Activated CD4-positive, alpha-beta T cell treated with anti-CD3 and anti-CD28 coated beads for 24 hours (primary cell): Measurements from ENCODE around the gene PLBD2.
"Not testable (repeated sequence)": the region's sequence is repeated elsewhere in the genome, so short reads cannot be mapped to it uniquely, and the experiment has no call there.

ENCODE experiments used
- DNase-seq, 2 donors: peaks; one replicate each; pipeline ENCODE4 v3.0.0-alpha.2; 2020; ENCODE audit warnings: low read depth in 2 of 2

The PLBD2 gene

DNA sequence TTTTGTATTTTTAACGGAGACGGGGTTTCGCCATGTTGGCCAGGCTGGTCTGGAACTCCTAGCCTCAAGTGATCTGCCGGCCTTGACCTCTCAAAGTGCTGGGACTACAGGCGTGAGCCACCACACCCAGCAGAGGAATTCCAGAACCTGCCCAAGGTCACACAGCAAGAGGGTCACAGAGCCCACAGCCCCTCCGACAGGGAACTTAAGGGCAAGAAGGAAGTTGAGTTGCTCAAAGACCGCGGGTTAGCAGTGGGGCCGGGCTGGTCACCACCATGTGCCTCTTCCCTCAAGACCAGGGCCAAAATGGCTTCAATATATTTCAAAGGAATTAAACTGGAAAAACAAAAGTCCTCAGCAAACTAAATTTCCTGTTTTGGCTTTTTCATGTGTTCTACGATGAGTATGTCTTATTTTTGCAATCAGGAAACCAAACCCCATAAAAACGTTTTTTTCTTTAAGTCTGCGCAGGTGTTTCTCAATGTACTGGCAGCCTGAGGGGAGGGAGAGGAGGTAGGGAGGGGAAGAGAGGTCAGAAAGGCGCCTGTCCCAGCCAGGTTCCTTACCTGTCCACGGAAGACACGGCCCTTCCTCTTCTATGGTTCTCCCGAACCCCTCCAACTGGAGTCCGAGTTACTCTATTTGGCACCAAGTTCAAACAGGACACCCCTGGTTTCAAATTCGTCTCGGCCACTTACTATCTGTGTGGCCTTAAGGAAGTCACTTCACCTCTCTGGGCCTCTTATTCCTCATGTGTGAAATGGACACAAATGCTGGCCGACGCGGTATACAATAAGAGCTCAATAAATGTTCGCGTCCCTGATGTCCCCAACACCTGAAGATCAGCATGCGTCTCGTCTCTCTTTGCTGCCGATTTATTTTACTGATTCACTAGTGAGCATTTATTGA, 24.3 kb upstream of the PLBD2 start:
- DNase-seq: no peak

DNA sequence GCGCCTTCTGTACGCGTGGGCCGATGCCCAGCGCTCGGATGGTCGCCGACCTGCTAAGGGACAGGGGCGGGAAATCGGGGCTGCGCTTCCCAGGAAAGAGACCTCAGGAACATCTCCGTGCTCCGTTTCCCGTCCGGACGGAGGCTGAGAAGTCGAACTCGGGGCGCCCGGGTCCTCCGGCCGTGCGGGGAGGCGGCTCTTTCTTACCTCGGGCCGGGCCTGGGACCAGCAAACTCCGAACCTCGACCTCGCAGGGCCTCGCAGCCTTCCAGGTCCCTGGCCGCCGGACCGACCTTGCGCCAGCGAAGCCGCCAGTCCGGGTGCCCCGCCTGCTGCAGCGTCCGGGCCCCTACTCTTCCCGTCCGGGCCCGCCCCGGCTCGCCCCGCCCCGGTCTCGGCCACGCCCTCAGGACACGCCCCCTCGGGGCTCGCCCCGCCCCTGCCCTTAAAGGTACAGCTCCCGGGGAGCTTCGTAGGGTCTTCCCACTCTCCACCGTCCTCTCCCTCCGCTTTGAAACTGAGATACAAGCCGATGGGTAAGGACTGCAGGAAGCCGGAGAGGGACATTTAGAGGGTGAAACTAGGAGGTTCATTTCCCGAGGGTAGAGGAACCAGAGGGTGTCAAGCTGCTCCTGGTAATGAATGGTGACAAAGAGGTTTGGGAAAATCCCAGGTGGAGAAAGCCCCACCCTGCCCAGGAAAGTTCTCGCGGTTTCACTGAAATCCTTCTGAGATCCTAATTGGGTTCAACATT, 23.4 kb upstream of the PLBD2 start, which contains the start of gene SLC8B1:
Gene SLC8B1 (minus strand): TSS at position 324 of the 754 bp plus-strand sequence. CDS start 2,231 bp downstream, outside the sequence.
- DNase-seq: peak; percentile 85 to 86

DNA sequence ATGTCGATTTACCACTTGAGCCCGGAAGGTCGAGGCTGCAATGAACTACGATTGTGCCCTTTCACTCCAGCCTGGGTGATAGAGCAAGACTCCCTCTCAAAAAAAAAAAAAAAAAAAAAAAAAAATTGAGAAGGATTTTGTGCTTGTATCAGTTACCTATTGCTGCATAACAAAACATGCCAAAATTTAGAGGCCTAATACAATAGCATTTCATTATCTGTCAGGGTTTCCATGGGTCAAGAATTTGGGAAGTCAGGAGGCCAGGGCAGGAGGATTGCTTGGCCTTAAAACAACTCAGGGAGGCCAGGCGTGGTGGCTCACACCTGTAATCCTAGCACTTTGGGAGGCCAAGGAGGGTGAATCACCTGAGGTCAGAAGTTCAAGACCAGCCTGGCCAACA, 18.8 kb upstream of the PLBD2 start:
- no peak for DNase-seq

GRCh38 chr12:113340061-113340460, 18.3 kb upstream of the PLBD2 start:
- DNase-seq: no peak

GRCh38 chr12:113341535-113341934, 16.9 kb upstream of the PLBD2 start:
- DNase-seq: no peak

DNA sequence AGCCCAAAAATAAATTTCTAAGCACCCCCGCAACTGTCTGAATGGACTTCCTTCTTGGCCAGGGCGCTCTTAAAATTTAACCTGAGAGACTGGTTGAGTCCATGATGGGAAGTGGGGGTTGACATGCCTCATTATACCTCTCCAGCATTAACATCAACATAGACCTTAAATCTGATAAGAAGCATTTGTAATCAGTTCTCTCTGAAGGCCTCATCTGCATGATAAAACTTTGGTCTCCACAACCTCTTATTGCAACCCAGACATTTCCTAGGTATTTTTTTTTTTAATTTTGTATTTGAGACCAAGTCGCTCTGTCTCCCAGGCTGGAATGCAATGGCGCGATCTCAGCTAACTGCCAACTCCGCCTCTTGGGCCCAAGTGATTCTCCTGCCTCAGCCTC, 13.1 kb upstream of the PLBD2 start:
- DNase-seq: no peak

DNA sequence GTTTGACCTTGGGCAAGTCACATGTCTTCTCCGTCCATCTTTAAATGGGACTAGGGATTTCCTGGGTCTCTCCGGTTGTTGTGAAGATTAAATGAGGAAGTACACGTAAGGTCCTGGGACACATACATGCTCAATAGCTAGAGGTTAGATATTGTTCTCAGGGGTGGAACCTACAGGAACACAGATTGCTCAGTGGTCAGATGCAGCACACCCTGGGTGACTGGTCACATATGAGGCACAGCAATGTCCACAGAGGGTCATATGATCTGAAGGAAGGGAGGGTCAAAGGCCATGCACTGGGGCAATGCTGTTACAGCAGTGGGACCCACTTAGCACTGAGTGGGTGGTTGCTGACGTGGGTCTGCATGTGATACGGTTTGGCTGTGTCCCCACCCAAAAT, 12.0 kb upstream of the PLBD2 start:
- DNase-seq: no peak

- DNase-seq: no peak
Observed at GRCh38 chr12:113347107-113347506, 11.3 kb upstream of the PLBD2 start.

- DNase-seq: no peak
Observed at GRCh38 chr12:113347892-113348291, 10.5 kb upstream of the PLBD2 start.

- no peak for DNase-seq
Observed at GRCh38 chr12:113348849-113349536, 9.4 kb upstream of the PLBD2 start.

DNA sequence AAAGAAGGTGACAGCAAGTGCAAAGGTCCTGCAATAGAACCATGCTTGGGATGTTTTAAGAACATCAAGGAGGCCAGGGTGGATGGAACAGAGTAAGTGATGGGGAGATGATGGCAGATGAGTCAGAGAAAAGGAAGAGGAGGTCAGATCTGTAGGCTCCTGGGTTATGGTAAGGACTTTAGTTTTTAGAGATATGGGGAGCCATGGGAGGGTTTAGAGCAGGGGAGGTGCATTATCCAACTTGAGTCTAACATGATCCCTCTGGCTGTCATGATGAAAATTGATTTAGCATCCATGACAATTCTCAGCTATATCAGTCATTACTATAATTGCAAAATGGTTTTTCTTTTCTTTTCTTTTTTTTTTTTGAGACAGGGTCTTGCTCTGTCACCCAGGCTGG, 7.3 kb upstream of the PLBD2 start:
- DNase-seq: no peak

GRCh38 chr12:113354192-113354591, 4.2 kb upstream of the PLBD2 start:
- DNase-seq: not testable (repeated sequence)

DNA sequence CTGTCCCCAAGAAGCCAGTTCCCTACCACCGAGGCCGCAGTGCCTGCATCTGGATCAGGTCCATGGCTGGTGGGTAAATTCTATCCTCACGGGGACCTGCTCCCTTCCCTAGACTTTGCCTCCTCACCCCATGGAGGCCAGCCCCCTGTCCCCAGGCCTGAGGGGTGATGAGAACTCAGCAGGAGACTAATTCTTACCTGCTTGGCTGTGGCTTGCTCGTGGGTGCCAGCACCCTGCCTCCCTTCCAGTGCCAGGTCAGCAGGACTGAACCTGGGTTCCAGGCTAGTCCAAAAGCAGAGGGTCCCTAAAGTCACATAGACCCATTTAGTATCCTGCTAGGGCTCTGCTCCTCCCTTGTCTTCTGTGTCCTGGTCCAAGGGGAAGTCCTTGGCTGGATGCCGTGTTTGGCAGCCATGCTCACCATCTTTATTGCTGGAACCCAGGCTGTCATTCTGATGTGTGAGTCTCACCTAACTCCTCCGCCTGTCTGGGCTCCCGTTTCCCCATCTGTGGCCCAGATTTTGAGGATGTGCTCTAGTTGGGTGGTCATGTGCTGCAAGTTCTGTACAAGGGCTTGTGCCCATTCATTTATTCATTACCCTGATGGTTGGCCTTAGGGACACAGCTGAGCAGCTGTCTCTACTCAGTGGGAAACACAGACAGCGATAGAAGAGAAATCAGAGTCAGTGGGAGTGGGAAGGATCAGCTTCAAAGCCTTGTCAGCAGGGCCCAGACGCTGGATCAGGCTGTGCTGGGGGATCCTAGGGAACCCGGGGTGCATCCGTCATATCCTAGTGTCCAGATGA, 949 bp downstream of the PLBD2 start:
- peak in 1 of 2 donors; percentile 1 for DNase-seq

GRCh38 chr12:113359939-113360748, 1.8 kb downstream of the PLBD2 start:
- DNase-seq: no peak

GRCh38 chr12:113361574-113362370, 3.4 kb downstream of the PLBD2 start:
- no peak for DNase-seq

GRCh38 chr12:113364698-113365097, 6.3 kb downstream of the PLBD2 start:
- no peak for DNase-seq

DNA sequence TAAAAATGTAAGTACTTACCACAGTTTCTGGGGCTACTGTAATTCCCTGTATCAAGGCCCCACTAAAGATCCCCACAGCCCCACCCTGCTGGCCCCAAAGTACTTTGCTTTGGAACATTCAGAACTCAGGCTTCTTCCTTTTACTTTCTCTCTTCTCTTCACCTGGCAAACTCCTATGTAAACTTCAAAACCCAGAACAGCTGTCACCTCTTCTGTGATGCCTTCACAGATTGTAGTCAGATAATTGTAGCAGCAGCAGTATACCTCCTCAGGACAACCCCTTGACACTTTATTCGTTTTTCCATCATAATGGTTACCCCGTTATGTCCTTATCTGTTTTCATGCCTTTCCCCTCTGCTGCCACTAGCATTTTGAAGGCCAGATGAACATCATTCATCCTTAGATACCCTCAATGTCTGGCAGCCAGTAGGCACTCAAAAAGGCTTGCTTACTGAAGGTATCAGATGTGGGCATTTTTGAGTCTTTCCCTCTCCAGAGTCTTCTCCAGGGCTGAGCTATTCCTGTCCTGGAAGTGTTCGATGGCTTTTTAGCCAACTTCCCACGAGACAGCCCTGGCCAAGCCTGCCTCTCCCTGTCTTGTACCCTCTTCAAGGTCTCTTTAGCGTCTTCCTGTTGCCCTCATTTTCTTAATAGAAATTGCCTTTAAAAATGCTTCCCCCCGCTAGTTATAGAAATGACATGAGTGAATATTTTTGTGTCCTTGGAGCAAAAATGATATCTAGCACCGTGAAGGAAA, 7.4 kb downstream of the PLBD2 start:
- DNase-seq: no peak

- DNase-seq: no peak
Observed at GRCh38 chr12:113366827-113367226, 8.4 kb downstream of the PLBD2 start.

- no peak for DNase-seq
Observed at GRCh38 chr12:113368331-113368730, 9.9 kb downstream of the PLBD2 start.
